Right atrium auricular region (tissue), 2 donors: ENCODE results near the gene PIPOX. TPM values are rescaled to one million over a fixed set of nuclear protein-coding genes. Genes with fewer than 3 reads are reported as not detected.

Source experiments
- DNase-seq: peaks from one replicate; pipeline ENCODE4 v3.0.0-alpha.2; 2019; ENCODE audit warnings: low spot score
- H3K27ac ChIP-seq, 2 donors: fragments of 200-600 bp; sonication (generic); 1 replicate in 1 of 2; 2 replicates in 1 of 2; pipeline ENCODE4 v1.5.1; 2016 to 2019
- H3K27me3 ChIP-seq, 2 donors: fragments of 200-600 bp; sonication (generic); one replicate each; pipeline versions ENCODE4 v1.5.1 to v1.6.0; 2017 to 2019
- H3K36me3 ChIP-seq: fragments of 200-600 bp; sonication (generic); one replicate; pipeline ENCODE4 v1.5.1; 2016
- H3K4me1 ChIP-seq, 2 donors: fragments of 200-600 bp; sonication (generic); one replicate each; pipeline versions ENCODE4 v1.5.1 to v1.6.0; 2017 to 2019
- H3K4me3 ChIP-seq, 2 donors: fragments of 200-600 bp; sonication (generic); 1 replicate in 1 of 2; 2 replicates in 1 of 2; pipeline ENCODE4 v1.5.1; 2017 to 2019; ENCODE audit warnings: mild to moderate bottlenecking in 1 of 2, moderate library complexity in 1 of 2
- H3K9me3 ChIP-seq, 2 donors: fragments of 200-600 bp; sonication (generic); one replicate each; pipeline ENCODE4 v1.5.1; 2019
- total RNA-seq, 2 donors: library from RNA; depleted of rRNA; stranded (reverse); fragments of >200 nt; gene quantifications; one replicate each; pipeline ENCODE4 v1.1.0, GENCODE V29; 2016
- TF ChIP-seq, protein P1 (sequence below), 2 donors: fragments of 200-600 bp; sonication (generic); IDR thresholded peaks; one replicate each; pipeline ENCODE4 v1.5.1; 2019; ENCODE audit warnings: antibody characterized with exemption in 2 of 2

PIPOX gene, protein sequence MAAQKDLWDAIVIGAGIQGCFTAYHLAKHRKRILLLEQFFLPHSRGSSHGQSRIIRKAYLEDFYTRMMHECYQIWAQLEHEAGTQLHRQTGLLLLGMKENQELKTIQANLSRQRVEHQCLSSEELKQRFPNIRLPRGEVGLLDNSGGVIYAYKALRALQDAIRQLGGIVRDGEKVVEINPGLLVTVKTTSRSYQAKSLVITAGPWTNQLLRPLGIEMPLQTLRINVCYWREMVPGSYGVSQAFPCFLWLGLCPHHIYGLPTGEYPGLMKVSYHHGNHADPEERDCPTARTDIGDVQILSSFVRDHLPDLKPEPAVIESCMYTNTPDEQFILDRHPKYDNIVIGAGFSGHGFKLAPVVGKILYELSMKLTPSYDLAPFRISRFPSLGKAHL
- under 1 TPM; 0.37 to 0.79 TPM for total RNA-seq

DNA sequence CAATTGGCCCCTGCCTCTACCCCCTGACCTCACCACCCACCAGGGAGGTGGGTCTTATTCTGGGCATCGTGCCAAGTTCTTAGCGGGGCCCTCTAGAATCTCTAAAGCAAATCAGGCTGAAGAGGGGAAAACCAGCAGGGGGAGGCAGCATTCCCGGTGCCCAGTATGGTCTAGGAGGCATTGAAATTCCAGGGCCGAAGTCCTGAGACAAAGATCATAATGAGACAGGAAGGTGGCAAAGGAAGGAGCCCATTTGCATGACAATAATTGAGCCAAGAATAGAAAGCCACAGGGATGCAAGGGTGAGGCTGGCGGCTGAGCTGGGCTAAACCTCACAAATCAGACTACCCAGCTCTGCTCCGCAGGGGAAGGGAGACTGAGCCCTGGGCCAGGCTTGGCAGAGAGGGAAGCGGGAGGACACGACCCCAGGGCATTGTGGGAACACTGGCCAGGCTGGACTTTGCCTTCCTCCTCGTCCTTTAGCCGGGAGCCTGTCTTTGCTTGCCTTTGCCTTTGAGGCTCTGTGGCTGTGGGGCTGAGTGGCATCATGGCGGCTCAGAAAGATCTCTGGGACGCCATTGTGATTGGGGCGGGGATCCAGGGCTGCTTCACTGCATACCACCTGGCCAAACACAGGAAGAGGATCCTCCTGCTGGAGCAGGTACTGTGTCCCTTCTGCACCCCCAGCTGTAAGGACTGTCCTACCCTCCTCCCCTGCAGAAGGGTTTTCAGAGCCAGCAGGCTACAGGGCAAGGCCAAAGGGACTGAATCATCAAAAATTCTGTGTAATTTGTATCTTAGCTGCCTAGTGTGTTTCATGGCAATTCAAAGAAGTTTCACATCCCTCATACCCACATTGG is at the start of gene PIPOX:
TSS of gene PIPOX (plus strand) at position 463 of the 860 bp plus-strand sequence. CDS start at position 548, 85 bp downstream.
- no peak for DNase-seq

DNA sequence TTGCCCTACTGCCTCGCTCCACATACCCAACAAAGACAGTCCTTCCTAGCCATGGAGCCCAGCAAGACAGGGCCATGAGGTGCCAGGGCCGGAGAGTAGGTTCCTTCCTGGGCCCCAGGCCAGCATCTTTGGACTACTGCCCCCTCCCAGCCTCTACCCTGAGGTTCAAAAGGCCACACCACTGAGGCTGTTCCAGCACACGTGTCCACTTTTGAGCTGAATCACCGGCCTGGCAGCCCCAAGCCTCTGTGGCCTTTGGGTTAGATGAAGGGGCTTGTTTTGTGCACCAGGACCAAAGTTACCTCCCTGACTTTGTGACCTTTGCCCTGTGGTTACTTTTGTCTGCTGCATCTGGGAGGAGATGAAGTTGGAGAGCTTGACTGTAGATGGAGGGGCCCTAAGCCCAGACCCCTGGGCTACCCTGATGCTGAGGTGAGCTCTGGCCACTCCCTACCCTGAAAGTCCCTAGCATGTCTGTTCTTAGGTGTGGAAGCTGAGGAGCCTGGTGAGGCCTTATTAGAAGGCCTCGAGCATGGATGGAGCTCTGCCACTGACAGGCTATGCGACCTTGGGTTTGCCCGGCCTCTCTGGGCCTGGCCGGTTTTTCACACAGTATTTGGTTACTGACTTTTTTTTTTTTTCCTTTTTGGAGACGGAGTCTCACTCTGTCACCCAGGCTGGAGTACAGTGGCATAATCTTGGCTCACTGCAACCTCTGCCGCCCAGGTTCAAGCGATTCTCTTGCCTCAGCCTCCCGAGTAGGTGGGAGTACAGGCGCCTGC is 49.1 kb upstream of the PIPOX start:
- H3K4me3 ChIP-seq, result no peak overlapping the region
- no peak overlapping the region for H3K27ac ChIP-seq
- H3K4me1 ChIP-seq, result no peaks in the 10 kb centered on the region
- no peaks in the 10 kb centered on the region for H3K27me3 ChIP-seq
- no peaks in the 10 kb centered on the region for H3K36me3 ChIP-seq
- TF ChIP-seq, protein P1, sequence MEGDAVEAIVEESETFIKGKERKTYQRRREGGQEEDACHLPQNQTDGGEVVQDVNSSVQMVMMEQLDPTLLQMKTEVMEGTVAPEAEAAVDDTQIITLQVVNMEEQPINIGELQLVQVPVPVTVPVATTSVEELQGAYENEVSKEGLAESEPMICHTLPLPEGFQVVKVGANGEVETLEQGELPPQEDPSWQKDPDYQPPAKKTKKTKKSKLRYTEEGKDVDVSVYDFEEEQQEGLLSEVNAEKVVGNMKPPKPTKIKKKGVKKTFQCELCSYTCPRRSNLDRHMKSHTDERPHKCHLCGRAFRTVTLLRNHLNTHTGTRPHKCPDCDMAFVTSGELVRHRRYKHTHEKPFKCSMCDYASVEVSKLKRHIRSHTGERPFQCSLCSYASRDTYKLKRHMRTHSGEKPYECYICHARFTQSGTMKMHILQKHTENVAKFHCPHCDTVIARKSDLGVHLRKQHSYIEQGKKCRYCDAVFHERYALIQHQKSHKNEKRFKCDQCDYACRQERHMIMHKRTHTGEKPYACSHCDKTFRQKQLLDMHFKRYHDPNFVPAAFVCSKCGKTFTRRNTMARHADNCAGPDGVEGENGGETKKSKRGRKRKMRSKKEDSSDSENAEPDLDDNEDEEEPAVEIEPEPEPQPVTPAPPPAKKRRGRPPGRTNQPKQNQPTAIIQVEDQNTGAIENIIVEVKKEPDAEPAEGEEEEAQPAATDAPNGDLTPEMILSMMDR (IDR thresholded peaks at IDR 0.05), result no peak
- no peak for DNase-seq
- H3K9me3 ChIP-seq, result no peaks in the 10 kb centered on the region

More for the DNA sequence above, at the start of gene PIPOX:
- Histone ChIP-seq H3K27ac (no peak within 1 kb of the TSS), H3K36me3 (no peaks in the 10 kb centered on the region), H3K27me3 (no peaks in the 10 kb centered on the region), H3K9me3 (no peaks in the 10 kb centered on the region), H3K4me3 (no peak within 1 kb of the TSS), H3K4me1 (peaks cover 0 to 9% of the 10 kb centered on the region in 2 donors)
- TF ChIP-seq, protein P1 (IDR thresholded peaks at IDR 0.05), result no peak

DNA sequence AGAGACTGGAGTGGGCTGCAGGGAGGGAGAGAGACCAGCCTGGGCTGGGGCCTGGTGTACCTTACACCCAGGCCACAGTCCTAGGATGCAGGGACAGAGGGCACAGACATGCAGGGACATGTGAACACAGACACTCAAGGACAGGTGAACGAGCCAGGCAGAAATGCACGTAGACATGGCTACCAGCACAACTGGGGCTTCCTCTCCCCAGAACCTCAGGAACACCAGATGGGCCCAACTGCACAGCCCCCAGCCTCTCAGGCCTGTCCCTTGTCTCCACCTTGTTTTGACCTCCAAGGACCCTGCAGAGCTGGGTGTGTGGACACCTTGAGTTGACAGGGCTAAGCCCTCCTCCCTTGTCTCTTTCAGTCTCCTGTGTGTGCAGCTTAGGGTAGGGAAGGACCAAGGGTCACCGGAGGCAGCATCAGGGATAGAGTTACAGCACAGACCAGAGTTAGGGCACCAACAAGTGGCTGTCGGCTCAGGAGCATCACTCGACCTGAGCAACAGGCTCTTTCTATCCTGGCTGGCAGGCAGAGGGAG is 46.3 kb upstream of the PIPOX start:
- Histone ChIP-seq H3K4me1 (no peaks in the 10 kb centered on the region), H3K36me3 (no peaks in the 10 kb centered on the region), H3K27me3 (no peaks in the 10 kb centered on the region), H3K9me3 (no peaks in the 10 kb centered on the region), H3K27ac (no peak overlapping the region), H3K4me3 (no peak overlapping the region)
- DNase-seq, result no peak
- TF ChIP-seq, protein P1 (IDR thresholded peaks at IDR 0.05), result no peak

DNA sequence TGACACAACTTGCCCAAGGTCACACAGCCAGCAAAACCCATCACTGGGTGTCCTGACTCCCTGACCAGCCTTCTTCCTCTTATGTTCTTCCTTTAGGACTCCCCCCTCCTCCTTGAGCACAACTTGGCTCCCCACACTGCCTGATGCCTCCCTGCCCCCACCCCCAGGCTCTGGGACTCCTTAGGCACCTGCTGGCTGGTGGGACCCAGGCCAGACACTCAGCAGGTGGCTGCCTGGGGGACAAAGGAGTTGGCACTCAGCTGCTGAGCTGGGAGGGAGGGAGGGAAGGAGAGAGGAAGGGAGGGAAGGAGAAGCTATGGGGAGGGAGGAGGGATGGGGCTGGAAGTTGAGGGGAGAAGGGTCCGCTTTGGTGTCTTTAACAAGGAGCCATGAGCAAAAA is 45.1 kb upstream of the PIPOX start:
- H3K4me3 ChIP-seq, result no peak overlapping the region
- H3K27me3 ChIP-seq, result no peaks in the 10 kb centered on the region
- H3K27ac ChIP-seq, result no peak overlapping the region
- TF ChIP-seq, protein P1 (IDR thresholded peaks at IDR 0.05), result no peak
- DNase-seq, result no peak
- H3K9me3 ChIP-seq, result no peaks in the 10 kb centered on the region
- H3K36me3 ChIP-seq, result no peaks in the 10 kb centered on the region
- no peaks in the 10 kb centered on the region for H3K4me1 ChIP-seq

DNA sequence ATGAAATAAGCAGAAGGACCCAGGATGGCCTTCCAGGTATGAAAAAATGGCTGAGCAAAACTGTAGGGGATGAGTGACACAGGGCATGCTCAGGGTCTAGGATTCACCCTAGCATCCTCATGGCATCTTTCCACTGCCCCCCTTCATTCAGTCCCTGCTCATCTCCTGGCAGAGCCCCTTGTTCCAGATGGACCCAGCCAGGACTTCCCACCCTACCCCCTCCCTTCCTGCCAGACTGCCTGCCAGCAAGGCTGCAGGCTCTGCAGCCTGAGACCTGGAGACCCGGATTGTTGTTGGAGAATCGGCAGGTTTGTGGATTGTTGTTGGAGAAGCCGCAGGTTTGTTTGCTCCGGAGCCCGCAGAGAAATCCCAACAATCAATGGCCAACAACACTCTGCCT is 43.7 kb upstream of the PIPOX start:
- Histone ChIP-seq H3K4me3 (no peak overlapping the region), H3K4me1 (no peaks in the 10 kb centered on the region), H3K27ac (no peak overlapping the region), H3K9me3 (no peaks in the 10 kb centered on the region), H3K36me3 (no peaks in the 10 kb centered on the region), H3K27me3 (peaks cover 0 to 5% of the 10 kb centered on the region in 2 donors)
- TF ChIP-seq, protein P1 (IDR thresholded peaks at IDR 0.05), result no peak
- no peak for DNase-seq
